Superior temporal gyrus (tissue), 1 donor: ENCODE measurements around the gene USP9X.
"Not testable (repeated sequence)": the region's sequence is repeated elsewhere in the genome, so short reads cannot be mapped to it uniquely, and the experiment has no call there.

Experiments
- DNase-seq: peaks from one replicate; pipeline ENCODE4 v3.0.0-alpha.2; 2016; ENCODE audit errors: extremely low spot score

The USP9X gene

DNA sequence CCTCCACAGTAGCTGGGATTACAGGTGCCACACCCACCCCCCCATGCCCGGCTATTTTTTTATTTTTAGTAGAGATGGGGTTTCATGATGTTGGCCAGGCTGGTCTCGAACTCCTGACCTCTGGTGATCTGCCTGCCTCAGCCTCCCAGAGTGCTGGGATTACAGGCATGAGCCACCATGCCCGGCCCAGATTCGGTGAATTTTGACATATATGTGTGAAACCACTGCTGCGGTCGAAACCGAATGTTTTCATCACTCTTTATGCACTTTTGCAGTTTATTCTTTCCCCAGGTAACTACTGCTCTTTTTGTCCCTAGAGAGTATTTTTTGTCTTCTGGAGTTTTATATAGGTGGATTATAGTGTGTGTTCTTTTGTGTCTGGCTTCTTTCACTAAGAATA, 101.7 kb downstream of the USP9X start:
- DNase-seq, result not testable (repeated sequence)

DNA sequence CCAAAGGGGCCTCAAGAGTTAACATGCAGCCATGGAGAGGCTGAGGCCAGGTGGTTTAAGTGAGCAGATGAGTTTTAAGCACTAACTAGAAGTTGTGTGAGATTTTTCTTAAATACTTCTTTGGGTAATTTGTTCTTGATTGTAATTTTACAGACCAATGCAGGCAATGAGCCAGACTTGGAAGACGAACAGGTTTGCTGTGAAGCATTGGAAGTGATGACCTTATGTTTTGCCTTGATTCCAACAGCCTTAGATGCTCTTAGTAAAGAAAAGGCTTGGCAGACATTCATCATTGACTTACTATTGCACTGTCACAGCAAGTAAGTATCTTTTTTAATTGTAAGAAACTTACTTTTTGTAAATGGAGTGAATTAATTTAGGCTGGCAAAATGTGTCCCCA, 103.9 kb downstream of the USP9X start:
- no peak for DNase-seq

DNA sequence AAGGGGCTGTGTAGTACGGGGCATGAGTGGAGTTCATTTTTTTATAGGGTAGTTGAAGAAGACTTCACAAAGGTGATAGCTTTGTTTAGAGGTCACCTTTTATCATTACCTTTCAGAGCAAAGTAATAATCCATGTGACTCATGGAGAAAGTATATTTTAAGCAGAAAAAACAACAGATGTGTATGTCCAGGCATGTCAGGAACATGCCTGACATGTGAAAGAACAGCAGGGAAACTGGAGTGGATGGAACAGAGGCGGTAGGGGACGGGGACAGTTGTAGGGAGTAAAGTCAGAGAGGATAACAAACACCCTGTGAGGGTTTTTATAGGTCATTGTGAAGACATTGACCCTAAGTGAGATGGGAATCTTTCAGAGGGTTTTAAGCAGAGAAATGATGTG, 107.6 kb downstream of the USP9X start:
- DNase-seq, result no peak

DNA sequence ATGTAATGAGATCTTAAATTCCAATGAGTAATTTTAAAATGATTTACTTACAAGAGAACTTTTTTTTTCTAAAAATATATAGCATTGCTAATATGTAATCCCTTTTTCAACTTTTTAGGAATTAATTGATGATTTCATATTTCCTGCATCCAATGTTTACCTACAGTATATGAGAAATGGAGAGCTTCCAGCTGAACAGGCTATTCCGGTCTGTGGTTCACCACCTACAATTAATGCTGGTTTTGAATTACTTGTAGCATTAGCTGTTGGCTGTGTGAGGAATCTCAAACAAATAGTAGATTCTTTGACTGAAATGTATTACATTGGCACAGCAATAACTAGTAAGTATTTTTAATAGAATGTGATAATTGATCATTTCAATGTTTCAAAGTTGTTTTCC, 113.2 kb downstream of the USP9X start:
- DNase-seq, result no peak

DNA sequence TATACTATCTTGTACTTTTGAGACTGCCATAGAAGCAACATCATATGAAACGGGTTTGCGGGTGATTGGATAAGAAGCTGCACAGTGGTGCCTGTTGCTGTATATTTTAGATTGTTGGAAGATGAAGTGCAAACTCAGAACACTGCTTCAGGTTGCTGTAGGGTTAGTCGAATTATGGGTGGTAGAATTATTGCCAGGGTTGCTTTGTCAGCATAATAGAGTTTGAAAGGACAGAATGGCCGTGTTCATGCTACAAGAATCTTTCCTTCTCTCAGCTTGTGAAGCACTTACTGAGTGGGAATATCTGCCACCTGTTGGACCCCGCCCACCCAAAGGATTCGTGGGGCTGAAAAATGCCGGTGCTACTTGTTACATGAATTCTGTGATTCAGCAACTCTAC, 115.5 kb downstream of the USP9X start:
- no peak for DNase-seq

DNA sequence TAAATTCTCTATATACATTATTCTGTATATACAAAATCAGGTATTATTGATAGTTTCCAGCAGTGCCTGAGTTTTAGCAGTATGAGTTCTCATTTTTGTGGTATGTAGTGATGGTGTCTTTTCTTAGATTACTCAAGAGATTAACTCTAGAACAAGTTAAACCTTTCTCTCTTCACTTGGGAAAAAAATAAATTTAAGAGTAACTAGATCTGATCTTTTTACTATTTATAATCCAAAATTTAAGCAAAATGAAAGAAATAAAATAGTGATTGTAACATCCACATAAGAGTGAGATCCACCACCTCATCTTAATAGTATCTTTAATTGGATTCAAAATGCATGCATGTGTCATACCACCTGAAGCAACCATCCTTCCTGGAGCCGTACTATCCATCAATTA, 124.6 kb downstream of the USP9X start:
- no peak for DNase-seq

DNA sequence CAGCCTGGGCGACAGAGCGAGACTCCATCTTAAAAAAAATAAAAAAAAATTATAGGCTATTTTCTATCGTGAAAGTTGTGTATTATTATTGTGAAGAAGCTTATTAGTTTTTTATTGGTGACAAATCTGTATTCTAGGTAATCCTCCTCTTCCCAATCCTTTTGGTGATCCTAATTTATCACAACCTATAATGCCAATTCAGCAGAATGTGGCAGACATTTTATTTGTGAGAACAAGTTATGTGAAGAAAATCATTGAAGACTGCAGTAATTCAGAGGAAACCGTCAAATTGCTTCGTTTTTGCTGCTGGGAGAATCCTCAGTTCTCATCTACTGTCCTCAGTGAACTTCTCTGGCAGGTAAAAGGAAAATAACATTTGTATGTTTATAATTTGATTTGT, 139.4 kb downstream of the USP9X start:
- DNase-seq, result no peak

DNA sequence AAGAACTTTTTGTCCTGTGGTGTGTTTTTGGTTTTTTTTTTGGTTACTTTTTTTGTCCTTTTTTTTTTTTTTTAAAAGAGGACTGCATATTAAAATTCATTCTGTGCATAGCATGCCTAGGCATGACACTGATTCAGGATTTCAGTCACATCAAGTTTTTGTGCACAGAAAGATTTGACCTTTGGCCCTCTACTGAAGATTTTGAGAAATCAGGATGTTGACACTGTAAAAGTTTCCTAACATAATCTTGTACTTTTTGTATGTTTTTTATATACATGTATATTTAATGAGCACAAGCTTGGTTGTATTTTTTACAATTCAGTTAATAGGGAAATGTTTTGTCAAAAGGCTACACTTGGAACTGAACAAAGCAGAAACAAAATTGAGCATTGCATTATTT, 148.7 kb downstream of the USP9X start:
- DNase-seq, result no peak

DNA sequence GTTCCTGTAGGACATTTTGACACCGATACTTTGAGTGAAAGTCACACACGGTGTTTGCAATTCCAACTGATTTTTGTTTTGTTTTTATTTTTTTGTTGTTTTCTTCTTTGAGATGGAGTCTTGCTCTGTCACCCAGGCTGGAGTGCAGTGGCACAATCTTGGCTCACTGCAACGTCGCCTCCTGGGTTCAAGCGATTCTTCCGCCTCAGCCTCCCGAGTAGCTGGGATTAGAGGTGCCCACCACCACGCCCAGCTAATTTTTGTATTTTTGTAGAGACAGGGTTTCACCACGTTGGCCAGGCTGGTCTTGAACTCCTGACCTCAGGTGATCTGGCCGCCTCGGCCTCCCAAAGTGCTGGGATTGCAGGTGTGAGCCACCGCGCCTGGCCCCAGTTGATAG, 149.2 kb downstream of the USP9X start:
- DNase-seq, result not testable (repeated sequence)

DNA sequence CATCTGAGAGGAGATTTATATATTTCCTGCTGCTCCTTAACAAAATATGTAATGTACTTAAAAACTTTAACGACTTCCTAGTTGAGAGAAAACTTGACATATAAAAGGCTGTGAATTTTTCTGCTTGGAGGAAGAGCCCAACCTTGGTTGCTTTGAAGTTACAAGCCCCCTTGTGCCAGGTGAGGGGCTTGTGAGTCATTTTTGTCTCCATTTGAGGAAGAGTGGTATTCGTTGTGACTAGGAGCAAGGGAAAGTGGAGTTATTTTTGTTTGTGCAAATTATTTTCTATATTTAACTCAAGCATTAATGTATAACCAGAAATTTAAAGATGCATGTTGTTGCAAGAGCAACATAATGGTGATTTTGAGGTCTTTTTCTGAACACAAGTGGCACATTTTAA, 149.7 kb downstream of the USP9X start:
- DNase-seq, result no peak

DNA sequence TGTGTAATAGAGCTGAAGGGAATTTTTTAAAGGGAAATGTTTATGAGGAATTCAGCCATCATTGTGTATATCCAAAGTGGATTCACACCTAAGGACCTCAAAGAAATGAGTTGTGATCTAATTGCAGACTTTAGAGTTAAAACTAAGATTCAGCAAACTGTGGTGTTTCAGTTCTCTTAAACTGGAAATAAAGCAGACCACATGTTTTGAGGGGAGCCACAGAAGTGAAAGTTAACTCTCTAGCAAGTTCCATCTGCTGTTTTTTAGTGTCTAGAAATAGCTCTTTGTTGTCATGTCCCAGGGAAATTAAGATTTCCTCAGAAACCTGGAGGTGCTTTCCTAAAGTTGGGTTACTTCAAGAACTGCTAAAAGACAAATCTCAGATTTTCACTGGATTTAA, 151.4 kb downstream of the USP9X start:
- DNase-seq, result no peak

DNA sequence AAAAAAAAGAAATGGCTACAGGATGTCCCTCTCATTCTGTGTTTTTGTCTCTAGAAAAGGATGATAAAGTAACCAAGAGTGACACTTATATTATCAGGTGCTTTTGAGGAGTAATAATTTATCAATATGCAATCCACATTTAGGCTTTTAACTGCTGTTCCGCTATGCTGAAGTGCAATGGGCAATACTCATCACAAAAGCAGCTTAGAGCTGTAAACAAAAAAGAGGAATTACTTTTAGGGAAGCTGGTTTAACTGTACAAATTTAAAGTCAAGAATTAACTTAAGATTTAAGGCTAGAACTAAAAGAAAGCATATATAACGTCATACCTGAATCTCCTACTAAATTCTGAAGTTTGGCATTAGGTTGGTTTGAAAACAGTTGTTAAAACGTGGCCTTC, 155.3 kb downstream of the USP9X start:
- DNase-seq, result no peak

DNA sequence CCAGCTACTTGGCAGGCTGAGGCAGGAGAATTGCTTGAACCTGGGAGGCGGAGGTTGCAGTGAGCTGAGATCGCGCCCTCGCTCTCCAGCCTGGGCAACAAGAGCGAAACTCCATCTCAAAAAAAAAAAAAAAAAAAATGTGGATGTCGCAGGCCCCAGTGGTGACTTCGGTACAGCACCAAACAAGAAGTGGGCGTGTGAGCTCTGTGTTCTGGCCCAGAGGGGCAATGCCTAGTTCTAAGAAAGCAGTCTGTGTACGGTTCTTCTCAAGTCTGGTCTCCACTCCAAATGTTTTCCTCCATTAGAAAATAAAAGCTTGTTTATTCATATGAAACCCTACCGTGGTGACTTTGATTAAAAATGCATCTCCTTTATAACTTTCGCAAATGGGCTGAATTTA, 156.7 kb downstream of the USP9X start:
- no peak for DNase-seq

DNA sequence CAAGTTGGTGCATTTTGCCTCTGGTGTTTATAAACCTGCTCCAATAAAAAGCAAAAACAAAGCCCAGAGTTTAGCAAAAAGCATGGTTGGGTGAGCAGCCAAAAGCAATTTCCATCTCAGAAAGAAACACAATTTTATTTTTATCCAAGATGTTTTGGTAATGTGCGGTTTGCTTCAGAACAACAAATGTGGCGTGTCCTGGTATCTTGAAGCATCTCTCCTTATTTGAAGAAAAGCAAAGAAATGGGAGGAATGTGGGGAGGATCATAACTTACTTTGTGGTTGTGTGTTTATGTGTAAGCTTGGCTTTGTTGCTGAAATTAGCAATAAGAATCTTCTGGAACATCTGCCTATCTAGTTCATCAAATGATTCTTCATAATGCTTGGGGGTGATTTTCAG, 160.4 kb downstream of the USP9X start:
- no peak for DNase-seq

DNA sequence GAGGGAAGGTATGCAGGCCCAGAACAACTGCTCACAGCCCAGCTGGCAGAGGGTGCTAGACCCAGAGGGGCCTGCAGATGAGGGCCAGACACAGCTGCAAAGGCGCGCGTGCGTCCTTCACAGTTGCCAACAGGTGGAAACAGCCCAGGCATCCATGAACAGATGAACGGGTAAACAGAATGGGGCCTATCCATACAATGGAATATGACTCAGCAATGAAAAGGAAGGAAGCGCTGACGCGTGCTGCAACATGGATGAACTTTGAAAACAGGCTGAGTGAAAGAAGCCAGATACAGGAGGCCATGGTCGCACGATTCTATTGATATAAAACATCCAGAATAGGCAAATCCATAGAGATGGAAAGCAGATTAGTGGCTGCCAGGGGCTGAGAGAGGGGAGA, 165.6 kb downstream of the USP9X start:
- DNase-seq, result no peak

DNA sequence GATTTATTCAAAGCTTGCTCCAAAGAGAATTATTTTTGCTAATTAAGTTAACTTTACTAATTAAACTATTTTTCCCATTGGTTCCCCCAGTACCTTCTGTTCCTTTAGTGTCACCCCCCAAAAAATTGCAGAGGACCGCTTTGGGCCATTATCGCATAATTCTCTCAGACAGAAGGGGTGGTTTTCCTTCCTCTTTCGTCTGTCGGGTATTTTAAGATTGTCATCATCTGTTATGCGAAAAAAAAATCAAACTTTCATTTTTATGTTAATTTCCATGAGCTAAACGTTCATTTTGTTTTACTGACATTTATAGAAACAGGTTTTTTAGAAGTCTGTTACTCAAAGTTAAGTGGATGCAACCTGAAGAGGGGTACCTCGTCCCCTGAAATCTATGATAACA, 172.6 kb downstream of the USP9X start:
- no peak for DNase-seq

DNA sequence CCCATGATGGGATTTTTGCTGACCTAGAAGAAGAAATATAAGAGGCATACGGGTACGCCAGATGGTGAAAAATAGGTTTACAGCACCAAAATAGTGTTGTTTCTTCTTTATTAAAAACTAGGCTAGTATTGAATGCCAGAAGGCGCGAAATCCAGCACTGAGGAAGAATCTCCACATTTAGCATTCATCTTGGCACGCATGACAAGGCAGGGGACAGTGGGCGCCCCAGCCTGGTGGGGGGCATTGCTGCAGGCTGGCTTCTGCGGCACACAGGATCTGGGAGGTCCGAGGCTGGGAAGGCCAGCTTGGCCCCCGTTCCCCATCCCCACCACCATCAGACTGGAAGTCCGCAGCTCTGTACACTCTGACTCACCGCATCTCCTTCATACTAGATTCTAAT, 173.0 kb downstream of the USP9X start:
- DNase-seq, result no peak

DNA sequence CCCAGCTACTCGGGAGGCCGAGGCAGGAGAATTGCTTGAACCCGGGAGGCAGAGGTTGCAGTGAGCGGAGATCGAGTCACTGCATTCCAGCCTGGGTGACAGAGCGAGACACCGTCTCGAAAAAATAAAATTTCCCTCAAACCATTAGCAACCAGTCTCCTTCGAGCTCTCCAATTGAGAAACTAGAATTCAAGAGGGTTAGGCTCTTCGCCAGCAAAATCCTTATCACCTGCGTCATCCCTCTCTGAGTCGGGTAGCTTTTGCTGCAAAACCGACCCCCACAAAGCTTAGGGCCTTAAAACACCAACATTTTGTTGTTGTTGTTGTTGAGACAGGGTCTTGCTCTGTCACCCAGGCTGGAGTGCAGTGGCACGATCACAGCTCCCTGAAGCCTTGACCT, 173.6 kb downstream of the USP9X start:
- no peak for DNase-seq

DNA sequence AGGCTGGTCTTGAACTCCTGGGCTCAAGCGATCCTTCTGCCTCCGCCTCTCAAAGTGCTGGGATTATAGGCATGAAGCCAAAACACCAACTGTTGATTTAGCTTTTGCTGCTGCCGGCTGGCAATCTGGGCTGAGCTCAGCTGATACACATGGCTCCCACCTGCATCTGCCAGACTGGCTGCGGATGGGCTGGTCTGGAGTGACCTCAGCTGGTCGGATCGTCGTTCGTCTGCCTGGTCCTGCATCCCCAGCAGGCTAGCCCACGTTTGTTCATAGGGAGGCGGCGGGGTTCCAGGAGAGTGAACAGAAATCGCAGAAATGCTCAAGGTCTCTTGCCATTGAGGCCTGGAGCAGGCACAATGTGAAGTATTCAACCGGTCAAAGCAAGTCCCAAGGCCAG, 174.3 kb downstream of the USP9X start:
- DNase-seq, result no peak

DNA sequence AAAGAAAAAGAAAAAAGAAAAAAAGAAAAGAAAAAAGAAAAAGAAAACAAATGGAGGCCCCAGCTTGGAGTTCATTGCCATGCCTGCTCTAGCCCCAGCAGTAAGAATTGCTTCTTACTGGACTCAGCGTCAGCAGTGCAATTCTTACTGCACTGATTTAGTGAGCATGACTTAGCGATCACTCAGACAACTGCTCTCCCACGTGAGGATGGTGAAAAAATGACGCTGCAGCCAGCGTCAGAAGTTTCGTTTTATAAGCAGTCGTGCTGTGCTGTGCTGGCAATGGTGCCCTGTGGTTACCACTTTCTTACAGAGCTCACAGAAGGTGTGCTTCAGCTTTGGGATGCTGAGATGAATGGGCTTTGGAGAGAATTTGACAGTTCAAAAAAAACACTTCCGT, 180.4 kb downstream of the USP9X start:
- peak; percentile 35 for DNase-seq

DNA sequence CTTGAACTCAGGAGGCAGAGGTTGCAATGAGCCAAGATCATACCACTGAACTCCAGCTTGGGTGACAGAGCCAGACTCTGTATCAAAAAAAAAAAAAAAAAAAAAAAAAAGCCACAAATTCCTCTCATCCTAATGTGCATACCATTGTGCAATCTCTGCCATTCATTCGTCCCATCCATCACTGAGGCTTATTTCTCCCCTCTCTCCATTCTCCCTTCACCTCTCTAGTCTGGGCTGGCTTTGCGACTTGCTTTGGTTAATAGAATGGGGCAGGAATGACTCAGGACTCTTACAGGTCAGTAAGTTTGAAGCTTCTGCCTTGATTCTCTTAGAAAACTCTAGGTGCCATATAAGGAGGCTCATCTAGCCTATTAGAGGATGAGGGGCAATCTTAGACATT, 188.4 kb downstream of the USP9X start:
- DNase-seq, result no peak

DNA sequence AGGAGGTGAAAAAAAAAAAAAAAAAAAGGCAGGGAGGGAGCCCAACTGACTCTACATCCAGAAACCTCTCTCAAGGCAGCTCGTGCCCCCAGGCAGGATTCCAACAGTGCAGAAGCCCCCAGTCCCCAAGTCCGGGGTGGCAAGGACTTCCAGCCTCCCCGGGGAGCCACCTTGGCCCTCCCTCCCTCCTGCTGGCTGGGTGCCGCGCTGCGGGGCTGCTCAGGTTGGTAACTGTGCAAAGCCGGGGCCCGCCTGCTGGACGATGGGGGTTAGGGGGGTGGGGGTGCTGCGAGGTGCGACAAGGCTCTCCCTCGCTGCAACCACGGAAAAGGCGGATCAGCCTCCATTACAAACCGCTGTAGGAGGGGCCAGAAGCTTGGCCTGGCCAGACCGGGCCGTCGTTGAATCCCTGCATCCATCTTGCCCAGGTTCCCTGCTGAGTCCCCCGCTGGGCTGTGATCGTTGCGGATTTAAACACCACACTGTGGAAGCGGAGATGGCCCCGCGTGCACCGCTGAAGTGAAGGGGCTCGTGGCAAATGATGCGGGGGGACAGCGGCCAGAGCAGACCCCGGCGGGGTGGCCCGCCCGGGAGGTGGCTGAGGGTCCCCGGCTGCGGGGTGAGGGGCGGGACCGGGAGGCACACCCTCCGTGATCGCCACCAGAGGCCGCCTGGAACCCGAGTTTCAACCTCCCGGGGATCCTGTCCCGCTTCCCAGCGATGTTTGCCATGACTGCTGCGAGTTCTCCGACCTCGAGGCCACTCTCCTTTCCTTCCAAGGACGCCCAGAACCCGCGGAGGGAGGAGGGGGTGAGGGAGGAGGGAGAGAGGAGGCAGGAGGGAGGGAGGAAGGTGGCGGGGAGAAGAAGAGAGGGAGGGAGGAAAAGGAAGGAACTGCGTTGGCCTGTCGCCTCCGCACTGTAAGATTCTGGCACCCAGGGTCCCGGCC, 190.7 kb downstream of the USP9X start:
- peak; percentile 37 for DNase-seq

DNA sequence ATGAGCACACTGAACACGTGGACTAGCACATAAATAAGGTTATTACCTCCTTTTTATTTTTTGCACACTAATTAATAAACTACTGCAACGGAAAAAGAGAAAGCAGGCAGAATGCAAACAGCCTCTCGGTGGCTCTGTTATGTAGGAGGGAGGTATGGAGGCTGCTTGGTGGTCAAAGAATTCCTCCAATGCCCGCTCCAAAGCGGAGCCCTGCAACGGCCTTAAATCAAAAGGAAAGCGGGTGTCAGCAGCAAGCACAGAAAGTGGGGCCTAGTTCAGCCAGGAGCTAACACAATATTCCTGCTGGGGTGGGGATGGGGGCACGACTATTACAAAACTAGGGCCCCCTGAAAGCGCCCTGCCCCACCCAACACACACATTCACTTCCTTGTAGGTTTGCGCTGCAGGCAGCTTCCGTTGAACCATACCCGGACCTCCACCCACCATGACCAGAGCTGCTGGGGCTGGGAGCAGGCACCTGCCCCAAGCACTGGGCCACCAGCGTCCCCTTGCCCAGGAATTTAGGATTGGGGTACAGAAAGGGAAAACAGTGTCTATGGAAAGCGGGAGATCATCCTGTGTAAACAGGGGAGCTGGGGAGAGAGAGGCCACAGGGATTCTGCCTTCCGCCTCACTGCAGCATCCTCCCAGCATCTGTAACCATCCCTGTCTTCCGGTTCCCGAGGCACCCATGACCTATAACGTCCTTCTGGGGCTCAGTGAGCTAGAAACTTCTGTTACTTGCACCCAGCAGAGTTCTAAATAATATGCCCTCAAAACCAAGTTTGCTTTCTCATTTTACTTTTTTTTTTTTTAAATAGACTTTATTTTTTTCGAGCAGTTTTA, 191.6 kb downstream of the USP9X start:
- DNase-seq, result no peak
